Activated B cell treated with CpG ODN at 0.5 μM for 24 hours (primary cell): ENCODE results near the gene JAG1. TPM values are rescaled to one million over a fixed set of nuclear protein-coding genes. Genes with fewer than 3 reads are reported as not detected.

Experiments
- ATAC-seq: fragments of 200-7000 bp; cut with Tn5 transposase; one replicate; pipeline ENCODE4 v1.10.0; 2021; ENCODE audit warnings: low read depth, mild to moderate bottlenecking, moderate library complexity
- CTCF ChIA-PET: fragments of 350-600 bp; sonication (Branson Sonifier 250); formaldehyde crosslinking; loops from one replicate; lab custom pipeline; 2021; ENCODE audit warnings: antibody characterized with exemption; lab: Charles Lee
- POLR2A ChIA-PET: fragments of 350-600 bp; sonication (Branson Sonifier 250); formaldehyde crosslinking; loops from one replicate; lab custom pipeline; 2021; ENCODE audit warnings: antibody characterized with exemption; lab: Charles Lee
- DNase-seq: peaks from one replicate; pipeline ENCODE4 v3.0.0; 2022
- H3K27ac Mint-ChIP-seq: one replicate; pipeline ENCODE4 v1.8.0; 2020; ENCODE audit warnings: mixed read lengths
- H3K27me3 Mint-ChIP-seq: one replicate; pipeline ENCODE4 v1.8.0; 2021; ENCODE audit warnings: mixed read lengths
- H3K36me3 Mint-ChIP-seq: one replicate; pipeline ENCODE4 v1.8.0; 2021; ENCODE audit warnings: low read depth, mixed read lengths
- H3K4me1 Mint-ChIP-seq: one replicate; pipeline ENCODE4 v1.8.0; 2021; ENCODE audit warnings: mixed read lengths
- H3K4me3 Mint-ChIP-seq: one replicate; pipeline ENCODE4 v1.8.0; 2020; ENCODE audit warnings: mild to moderate bottlenecking, mixed read lengths
- H3K9me3 Mint-ChIP-seq: one replicate; pipeline ENCODE4 v1.8.0; 2020; ENCODE audit warnings: mixed read lengths
- CTCF ChIP-seq: fragments of 200-600 bp; IDR thresholded peaks from one replicate; pipeline ENCODE4 v1.8.0; 2022; ENCODE audit warnings: antibody characterized with exemption, mild to moderate bottlenecking
- intact Hi-C: fragments of 100-400 bp; cut with micrococcal nuclease; formaldehyde crosslinking; loops from one replicate; pipeline ENCODE4 v1.15.1; 2024
- total RNA-seq: library from RNA; stranded (reverse); gene quantifications from 2 replicates; pipeline ENCODE4 v1.2.3, GENCODE V29; 2022

Gene JAG1
- total RNA-seq, 1 donor from 2014 or later = not detected

- Mint-ChIP-seq H3K4me3 (no peak overlapping the region), H3K27ac (no peak overlapping the region), H3K9me3 (no peaks in the 10 kb centered on the region), H3K4me1 (no peaks in the 10 kb centered on the region), H3K36me3 (no peaks in the 10 kb centered on the region), H3K27me3 (no peaks in the 10 kb centered on the region)
- ChIA-PET POLR2A (no interaction called here), CTCF (no interaction called here)
- intact Hi-C loops = no loop called here
- no peak for DNase-seq
- ATAC-seq = no peak
- TF ChIP-seq CTCF = no peak
Measured at GRCh38 chr20:10699941-10700340, 26.1 kb upstream of the JAG1 start.

DNA sequence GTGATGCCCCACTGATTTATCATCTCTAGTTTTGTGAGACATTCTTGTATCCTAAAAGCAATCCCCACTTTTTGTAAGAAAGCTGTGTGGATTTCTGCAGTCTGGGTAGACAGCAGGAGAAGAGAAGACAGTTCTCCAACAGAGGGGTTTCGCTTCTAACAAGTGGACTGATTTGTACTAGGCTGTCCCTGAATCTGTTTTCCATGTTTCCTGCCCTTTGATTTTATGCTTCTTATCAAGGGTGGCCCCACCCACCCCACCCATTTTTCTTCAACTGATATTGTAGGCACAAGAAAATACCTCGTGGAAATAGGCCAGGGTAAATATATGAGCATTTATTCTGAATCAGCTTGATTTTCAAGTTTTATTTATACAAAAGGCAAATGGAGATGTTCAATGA lies 25.7 kb upstream of the JAG1 start:
- ATAC-seq (no peak), DNase-seq (no peak)
- ChIA-PET POLR2A (no interaction called here), CTCF (no interaction called here)
- Mint-ChIP-seq H3K9me3 (no peaks in the 10 kb centered on the region), H3K4me1 (no peaks in the 10 kb centered on the region), H3K4me3 (no peak overlapping the region), H3K36me3 (no peaks in the 10 kb centered on the region), H3K27me3 (no peaks in the 10 kb centered on the region), H3K27ac (no peak overlapping the region)
- TF ChIP-seq CTCF = no peak
- intact Hi-C loops = no loop called here

DNA sequence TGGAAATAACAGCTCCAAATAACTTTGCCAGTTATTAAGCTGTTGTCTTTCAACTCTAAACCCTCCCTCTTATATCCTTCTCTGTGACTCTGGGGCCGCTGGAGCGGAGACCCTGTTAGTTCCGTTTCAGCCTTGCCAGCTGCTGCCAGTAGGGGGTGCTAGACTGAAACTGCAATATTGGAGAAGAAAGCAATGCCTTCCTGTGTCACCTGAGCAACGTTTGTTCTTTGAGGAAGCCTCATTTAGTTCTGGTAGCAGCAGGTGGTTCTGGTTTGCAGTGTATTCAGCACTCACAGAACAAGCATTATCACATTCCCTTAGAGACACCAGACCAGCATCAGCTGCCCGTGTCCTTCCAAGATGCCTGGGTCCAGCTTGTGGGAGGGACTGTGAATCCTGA lies 22.9 kb upstream of the JAG1 start:
- H3K9me3 Mint-ChIP-seq = no peaks in the 10 kb centered on the region
- no peak overlapping the region for H3K4me3 Mint-ChIP-seq
- no peaks in the 10 kb centered on the region for H3K36me3 Mint-ChIP-seq
- no peak for ATAC-seq
- DNase-seq = no peak
- no peaks in the 10 kb centered on the region for H3K27me3 Mint-ChIP-seq
- no peaks in the 10 kb centered on the region for H3K4me1 Mint-ChIP-seq
- TF ChIP-seq CTCF = no peak
- H3K27ac Mint-ChIP-seq = no peak overlapping the region
- ChIA-PET CTCF (no interaction called here), POLR2A (no interaction called here)
- intact Hi-C loops = no loop called here

- POLR2A ChIA-PET = no interaction called here
- CTCF ChIA-PET = no interaction called here
- TF ChIP-seq CTCF = no peak
- intact Hi-C loops = no loop called here
- no peak for ATAC-seq
- no peak for DNase-seq
- Mint-ChIP-seq H3K9me3 (no peaks in the 10 kb centered on the region), H3K4me3 (no peak overlapping the region), H3K4me1 (no peaks in the 10 kb centered on the region), H3K27ac (no peak overlapping the region), H3K36me3 (no peaks in the 10 kb centered on the region), H3K27me3 (peaks cover 5% of the 10 kb centered on the region)
Measured at GRCh38 chr20:10689385-10689784, 15.6 kb upstream of the JAG1 start.

GRCh38 chr20:10687895-10688294 lies 14.1 kb upstream of the JAG1 start:
- Mint-ChIP-seq H3K27me3 (peaks cover 7% of the 10 kb centered on the region), H3K9me3 (no peaks in the 10 kb centered on the region), H3K4me3 (no peak overlapping the region), H3K27ac (no peak overlapping the region), H3K4me1 (no peaks in the 10 kb centered on the region), H3K36me3 (no peaks in the 10 kb centered on the region)
- intact Hi-C loops = no loop called here
- ChIA-PET CTCF (no interaction called here), POLR2A (no interaction called here)
- TF ChIP-seq CTCF = no peak
- DNase-seq = no peak
- ATAC-seq = no peak
